Upper lobe of right lung (tissue), 1 donor: ENCODE measurements around the gene TMEM232. TPM values are rescaled to one million over a fixed set of nuclear protein-coding genes. Genes with fewer than 3 reads are reported as not detected.

Experiments used
- ATAC-seq: fragments of 200-7000 bp; cut with Tn5 transposase; one replicate; pipeline ENCODE4 v1.9.1; 2020; ENCODE audit warnings: mild to moderate bottlenecking, moderate library complexity
- DNase-seq: peaks from one replicate; pipeline ENCODE4 v3.0.0-alpha.2; 2020
- H3K27ac ChIP-seq: fragments of 200-600 bp; one replicate; pipeline ENCODE4 v1.8.0; 2022
- H3K27me3 ChIP-seq: fragments of 200-600 bp; one replicate; pipeline ENCODE4 v1.8.0; 2022; ENCODE audit warnings: mild to moderate bottlenecking
- H3K36me3 ChIP-seq: fragments of 200-600 bp; one replicate; pipeline ENCODE4 v1.8.0; 2022
- H3K4me1 ChIP-seq: fragments of 200-600 bp; one replicate; pipeline ENCODE4 v1.8.0; 2022
- H3K4me3 ChIP-seq: fragments of 200-600 bp; one replicate; pipeline ENCODE4 v1.8.0; 2022; ENCODE audit warnings: mild to moderate bottlenecking
- H3K9me3 ChIP-seq: fragments of 200-600 bp; one replicate; pipeline ENCODE4 v1.8.0; 2022
- intact Hi-C: fragments of 100-400 bp; cut with DNase I; formaldehyde crosslinking; loops from one replicate; pipeline ENCODE4 v1.11.0; 2022
- total RNA-seq: library from RNA; stranded (reverse); fragmentation: NEBNext Ultra II Directional; extraction: Animal tissue kit (Norgen Biotek cat#: 25700); gene quantifications from one replicate; pipeline ENCODE4 v1.2.1, GENCODE V29; 2021
- TF ChIP-seq, protein P1 (sequence below): fragments of 200-600 bp; IDR thresholded peaks from one replicate; pipeline ENCODE4 v1.8.0; 2022; ENCODE audit warnings: antibody characterized with exemption
- donor health status: DM: no; HTN: yes; CAD: no; lungs with severe emphysema.

Gene TMEM232
- total RNA-seq, 1 donor from 2014 or later = 3.6 TPM

DNA sequence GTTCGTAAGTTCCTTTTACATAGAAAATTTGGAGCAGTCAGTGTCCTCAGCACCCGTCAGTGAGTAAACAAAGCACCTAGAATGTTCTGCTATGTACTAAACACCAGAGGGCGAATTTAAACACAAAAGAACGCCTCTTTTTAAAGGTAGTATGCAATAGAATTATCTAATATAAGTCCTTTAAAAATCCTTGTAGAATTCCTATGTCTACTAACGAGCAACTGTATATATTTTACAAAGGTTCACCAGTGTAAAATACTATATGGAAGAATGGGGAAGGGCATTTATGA is 499 bp upstream of the TMEM232 start:
- H3K36me3 ChIP-seq = no peaks in the 10 kb centered on the region
- intact Hi-C loops = no loop called here
- DNase-seq (no peak), ATAC-seq (peak; percentile 56)
- no peaks in the 10 kb centered on the region for H3K27me3 ChIP-seq
- no peaks in the 10 kb centered on the region for H3K4me1 ChIP-seq
- no peaks in the 10 kb centered on the region for H3K9me3 ChIP-seq
- H3K4me3 ChIP-seq = peak overlapping the region; percentile 54
- TF ChIP-seq, protein P1, sequence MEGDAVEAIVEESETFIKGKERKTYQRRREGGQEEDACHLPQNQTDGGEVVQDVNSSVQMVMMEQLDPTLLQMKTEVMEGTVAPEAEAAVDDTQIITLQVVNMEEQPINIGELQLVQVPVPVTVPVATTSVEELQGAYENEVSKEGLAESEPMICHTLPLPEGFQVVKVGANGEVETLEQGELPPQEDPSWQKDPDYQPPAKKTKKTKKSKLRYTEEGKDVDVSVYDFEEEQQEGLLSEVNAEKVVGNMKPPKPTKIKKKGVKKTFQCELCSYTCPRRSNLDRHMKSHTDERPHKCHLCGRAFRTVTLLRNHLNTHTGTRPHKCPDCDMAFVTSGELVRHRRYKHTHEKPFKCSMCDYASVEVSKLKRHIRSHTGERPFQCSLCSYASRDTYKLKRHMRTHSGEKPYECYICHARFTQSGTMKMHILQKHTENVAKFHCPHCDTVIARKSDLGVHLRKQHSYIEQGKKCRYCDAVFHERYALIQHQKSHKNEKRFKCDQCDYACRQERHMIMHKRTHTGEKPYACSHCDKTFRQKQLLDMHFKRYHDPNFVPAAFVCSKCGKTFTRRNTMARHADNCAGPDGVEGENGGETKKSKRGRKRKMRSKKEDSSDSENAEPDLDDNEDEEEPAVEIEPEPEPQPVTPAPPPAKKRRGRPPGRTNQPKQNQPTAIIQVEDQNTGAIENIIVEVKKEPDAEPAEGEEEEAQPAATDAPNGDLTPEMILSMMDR = peak; percentile 14
- no peak overlapping the region for H3K27ac ChIP-seq

DNA sequence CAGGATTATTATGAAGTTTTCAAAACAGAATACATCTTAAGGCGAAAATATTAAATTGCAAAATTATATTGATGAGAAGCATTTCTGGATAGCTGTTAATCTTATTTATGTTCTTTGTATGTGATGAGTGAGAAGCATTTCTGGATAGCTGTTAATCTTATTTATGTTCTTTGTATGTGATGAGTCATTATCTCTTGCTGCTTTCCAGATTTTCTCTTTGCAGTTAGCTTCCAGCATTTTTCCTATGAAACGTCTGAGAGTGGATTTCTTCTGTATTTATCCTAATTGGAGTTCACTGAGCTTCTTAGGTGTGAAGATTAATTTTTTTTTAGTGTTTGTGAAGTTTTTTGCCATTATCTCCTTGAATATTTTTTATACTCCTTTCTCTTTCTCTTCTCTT is 8.2 kb downstream of the TMEM232 start:
- intact Hi-C loops = no loop called here
- ATAC-seq (no peak), DNase-seq (no peak)
- TF ChIP-seq, protein P1 = no peak
- H3K27ac ChIP-seq = no peak overlapping the region
- H3K36me3 ChIP-seq = no peaks in the 10 kb centered on the region
- no peaks in the 10 kb centered on the region for H3K27me3 ChIP-seq
- H3K9me3 ChIP-seq = no peaks in the 10 kb centered on the region
- no peak overlapping the region for H3K4me3 ChIP-seq
- no peaks in the 10 kb centered on the region for H3K4me1 ChIP-seq

DNA sequence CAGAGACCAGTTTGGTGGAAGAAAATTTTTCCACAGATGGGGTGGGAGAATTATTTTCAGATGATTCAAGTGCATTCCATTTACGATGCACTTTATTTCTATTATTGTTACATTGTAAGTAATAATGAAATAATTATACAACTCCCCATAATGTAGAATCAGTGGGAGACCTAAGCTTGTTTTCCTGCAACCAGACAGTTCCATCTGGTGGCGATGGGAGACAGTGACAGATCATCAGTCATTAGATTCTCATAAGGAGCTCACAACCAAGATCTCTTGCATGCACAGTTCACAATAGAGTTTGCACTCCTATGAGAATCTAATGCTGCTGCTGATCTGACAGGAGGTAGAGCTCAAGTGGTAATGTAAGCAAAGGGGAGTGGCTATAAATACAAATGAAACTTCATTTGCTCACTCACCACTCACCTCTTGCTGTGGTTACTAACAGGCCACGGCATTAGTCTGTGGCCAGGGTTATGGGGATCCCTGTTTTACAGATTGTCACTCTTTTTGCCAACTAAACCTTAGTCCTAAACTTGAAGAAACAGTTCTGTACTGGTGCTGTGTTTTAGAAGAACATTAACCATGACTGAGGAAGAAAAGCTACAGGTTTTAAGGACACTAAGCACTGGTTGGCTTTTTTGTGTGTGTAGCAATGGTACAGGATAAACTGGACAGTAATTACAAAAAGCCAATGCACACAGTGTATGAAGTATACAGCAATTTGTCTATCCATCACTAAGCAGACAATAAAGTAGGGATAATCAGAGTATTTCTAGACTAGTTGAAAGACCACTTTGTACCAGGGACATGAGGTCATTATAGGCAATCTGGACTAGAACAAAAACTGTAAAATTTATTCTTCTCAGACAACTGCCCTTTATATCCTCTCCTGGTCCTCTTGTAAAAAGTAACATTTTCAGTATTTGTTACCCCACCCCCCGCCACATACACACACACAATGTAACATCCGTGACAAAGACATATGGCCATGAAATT is 9.9 kb downstream of the TMEM232 start:
- no peaks in the 10 kb centered on the region for H3K4me1 ChIP-seq
- H3K36me3 ChIP-seq = no peaks in the 10 kb centered on the region
- H3K27ac ChIP-seq = no peak overlapping the region
- ATAC-seq (no peak), DNase-seq (no peak)
- no peak overlapping the region for H3K4me3 ChIP-seq
- H3K9me3 ChIP-seq = no peaks in the 10 kb centered on the region
- H3K27me3 ChIP-seq = no peaks in the 10 kb centered on the region
- TF ChIP-seq, protein P1 = no peak
- intact Hi-C loops = no loop called here

DNA sequence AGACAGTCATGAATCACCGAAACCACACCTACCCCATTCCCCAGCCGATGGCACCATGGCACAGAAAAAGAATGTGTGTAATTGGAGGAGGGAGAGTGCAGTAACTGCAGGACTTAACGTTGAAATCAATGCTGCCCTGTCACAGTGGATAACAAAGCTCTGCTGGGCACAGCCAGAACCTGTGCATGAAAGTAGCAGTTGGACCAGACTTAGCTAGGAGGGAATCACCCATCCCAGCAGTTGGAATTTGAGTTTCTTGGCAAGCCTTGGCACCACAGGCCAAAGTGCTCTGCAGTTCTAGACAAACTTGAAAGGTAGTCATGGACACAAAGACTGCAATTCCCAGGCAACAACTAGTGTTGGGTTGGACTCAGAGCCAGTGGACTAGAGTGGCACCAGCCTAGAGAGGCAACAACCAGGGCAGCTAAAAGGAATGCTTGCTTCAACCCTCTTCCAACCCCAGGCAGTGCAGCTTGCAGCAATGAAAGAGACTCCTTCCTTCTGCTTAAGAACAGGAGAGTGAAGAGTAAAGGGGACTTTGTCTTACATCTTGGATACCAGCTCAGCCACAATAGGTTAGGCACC is 19.1 kb downstream of the TMEM232 start:
- DNase-seq = no peak
- no peak overlapping the region for H3K4me3 ChIP-seq
- TF ChIP-seq, protein P1 = no peak
- no peaks in the 10 kb centered on the region for H3K27me3 ChIP-seq
- no peak overlapping the region for H3K27ac ChIP-seq
- H3K9me3 ChIP-seq = no peaks in the 10 kb centered on the region
- no peaks in the 10 kb centered on the region for H3K4me1 ChIP-seq
- ATAC-seq = no peak
- H3K36me3 ChIP-seq = no peaks in the 10 kb centered on the region
- intact Hi-C loops = no loop called here

DNA sequence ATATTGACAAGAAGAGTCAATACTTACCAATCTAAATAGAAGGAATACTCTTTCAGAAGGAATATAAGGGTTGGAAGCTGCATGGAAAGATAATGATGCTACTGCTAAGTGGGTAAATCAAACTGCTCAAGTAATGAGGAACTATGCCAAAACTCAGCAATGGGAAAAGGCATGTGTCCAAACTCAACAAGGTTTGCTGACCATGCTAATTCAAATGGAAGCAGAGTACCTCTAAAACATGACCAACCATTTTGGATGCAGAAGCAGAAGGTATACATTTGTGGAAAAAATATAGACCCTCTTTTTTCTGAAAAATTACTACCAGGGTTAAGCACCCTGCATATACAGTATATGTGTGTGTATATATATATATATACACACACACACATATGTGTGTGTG is 21.1 kb downstream of the TMEM232 start:
- no peaks in the 10 kb centered on the region for H3K4me1 ChIP-seq
- no peaks in the 10 kb centered on the region for H3K36me3 ChIP-seq
- TF ChIP-seq, protein P1 = no peak
- no peak overlapping the region for H3K4me3 ChIP-seq
- H3K27ac ChIP-seq = no peak overlapping the region
- ATAC-seq (no peak), DNase-seq (no peak)
- H3K9me3 ChIP-seq = no peaks in the 10 kb centered on the region
- intact Hi-C loops = no loop called here
- H3K27me3 ChIP-seq = no peaks in the 10 kb centered on the region
